GM12875 (cell line): ENCODE data around the gene B4GALNT3.

Experiments
- H3K4me3 ChIP-seq: one replicate; pipeline ENCODE4 v1.5.1; 2011; ENCODE audit warnings: low read depth, low read length, control low read depth
- CTCF ChIP-seq: IDR thresholded peaks from 2 replicates; pipeline ENCODE4 v1.5.1; 2011; ENCODE audit warnings: low read depth, mild to moderate bottlenecking, control low read depth, inconsistent platforms, low read length, moderate library complexity, borderline replicate concordance; ENCODE audit not compliant: insufficient read depth

B4GALNT3 gene

GRCh38 chr12:569803-570434 is 110.2 kb downstream of the B4GALNT3 start:
- H3K4me3 ChIP-seq: peak overlapping the region; percentile 59
- TF ChIP-seq CTCF: peak; percentile 90

- no peak overlapping the region for H3K4me3 ChIP-seq
Observed at GRCh38 chr12:570435-570920, 110.7 kb downstream of the B4GALNT3 start.

GRCh38 chr12:570921-571794 is 111.4 kb downstream of the B4GALNT3 start:
- TF ChIP-seq CTCF: no peak
- no peak overlapping the region for H3K4me3 ChIP-seq

More at GRCh38 chr12:570435-570920, 110.7 kb downstream of the B4GALNT3 start:
- TF ChIP-seq CTCF: no peak

- no peak for TF ChIP-seq CTCF
- H3K4me3 ChIP-seq: no peak overlapping the region
Observed at GRCh38 chr12:571795-572531, 112.2 kb downstream of the B4GALNT3 start.

- H3K4me3 ChIP-seq: no peak overlapping the region
- TF ChIP-seq CTCF: no peak
Observed at GRCh38 chr12:572532-572899, 112.8 kb downstream of the B4GALNT3 start.

GRCh38 chr12:573232-573631 is 113.5 kb downstream of the B4GALNT3 start:
- no peak for TF ChIP-seq CTCF
- H3K4me3 ChIP-seq: no peak overlapping the region
